PFSK-1 (cell line): ENCODE measurements around the gene FAIM.

ENCODE experiments used
- FOXP2 ChIP-seq: optimal IDR thresholded peaks from 2 replicates; pipeline ENCODE3; 2011; ENCODE audit warnings: borderline replicate concordance, control low read depth, inconsistent platforms; ENCODE audit not compliant: insufficient read depth; ENCODE audit errors: extremely low read length, extremely low read depth
- SIN3A ChIP-seq: IDR thresholded peaks from 2 replicates; pipeline ENCODE4 v1.6.1; 2012; ENCODE audit warnings: mild to moderate bottlenecking, low read length, moderate library complexity, borderline replicate concordance; ENCODE audit not compliant: insufficient read depth
- TAF1 ChIP-seq: IDR thresholded peaks from 2 replicates; pipeline ENCODE4 v1.6.1; 2012; ENCODE audit warnings: low read length, control low read depth, borderline replicate concordance; ENCODE audit not compliant: insufficient read depth

DNA sequence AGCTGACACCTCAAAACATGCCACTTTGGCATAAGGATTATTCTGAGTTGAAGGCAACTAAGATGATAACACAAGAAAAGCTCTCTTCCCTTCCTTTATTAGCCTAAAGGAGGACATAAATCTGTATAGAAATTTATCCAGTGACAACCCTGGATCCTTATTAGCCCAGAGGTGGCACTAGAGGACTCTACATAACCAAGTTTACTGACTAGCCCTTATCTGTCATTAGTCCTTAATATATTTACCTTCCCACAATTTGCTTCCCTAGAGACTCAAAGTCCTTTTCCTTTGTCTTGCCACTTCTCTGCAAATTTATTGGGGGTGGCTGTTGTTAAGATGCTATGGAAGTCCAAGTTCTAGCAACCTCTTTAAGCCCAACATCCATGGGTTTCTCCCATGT is 41.2 kb upstream of the FAIM start:
- TF ChIP-seq FOXP2, result no peak
- no peak for TF ChIP-seq SIN3A
- TF ChIP-seq TAF1, result no peak
